H9 (cell line): ENCODE results near the gene TRIM22. TPM values are rescaled to one million over a fixed set of nuclear protein-coding genes. Genes with fewer than 3 reads are reported as not detected.
"Not testable (repeated sequence)": the region's sequence is repeated elsewhere in the genome, so short reads cannot be mapped to it uniquely, and the experiment has no call there.

ENCODE experiments used
- DNase-seq: peaks from one replicate; pipeline ENCODE4 v3.0.0-alpha.2; 2017
- H2AFZ ChIP-seq: one replicate; pipeline ENCODE4 v1.6.1; 2013; ENCODE audit warnings: mild to moderate bottlenecking, low read length, control low read depth, moderate library complexity
- H2AK5ac ChIP-seq: 2 replicates; pipeline ENCODE4 v1.6.1; 2013; ENCODE audit warnings: low read length, control low read depth, mixed read lengths; ENCODE audit not compliant: insufficient read length
- H2BK120ac ChIP-seq: one replicate; pipeline ENCODE4 v1.6.1; 2013; ENCODE audit warnings: low read depth, mild to moderate bottlenecking, low read length, control low read depth, inconsistent platforms; ENCODE audit not compliant: poor library complexity, severe bottlenecking
- H2BK12ac ChIP-seq: 2 replicates; pipeline ENCODE4 v1.6.1; 2013; ENCODE audit warnings: low read length, control low read depth, mixed read lengths, low read depth; ENCODE audit not compliant: insufficient read length
- H2BK15ac ChIP-seq: 2 replicates; pipeline ENCODE4 v1.6.1; 2013; ENCODE audit warnings: low read depth, low read length, control low read depth
- H2BK20ac ChIP-seq: one replicate; pipeline ENCODE4 v1.6.1; 2013; ENCODE audit warnings: low read depth, mild to moderate bottlenecking, low read length, control low read depth, inconsistent platforms; ENCODE audit not compliant: poor library complexity, severe bottlenecking
- H2BK5ac ChIP-seq: 2 replicates; pipeline ENCODE4 v1.6.1; 2013; ENCODE audit warnings: low read length, control low read depth, mixed read lengths; ENCODE audit not compliant: insufficient read length
- H3K14ac ChIP-seq: 2 replicates; pipeline ENCODE4 v1.6.1; 2013; ENCODE audit warnings: low read length, control low read depth; ENCODE audit not compliant: insufficient read depth
- H3K18ac ChIP-seq: 2 replicates; pipeline ENCODE4 v1.6.1; 2013; ENCODE audit warnings: low read depth, mild to moderate bottlenecking, mixed read lengths, low read length, control low read depth; ENCODE audit not compliant: insufficient read length
- H3K23ac ChIP-seq: 2 replicates; pipeline ENCODE4 v1.6.1; 2013; ENCODE audit warnings: low read length, control low read depth, mixed read lengths, low read depth; ENCODE audit not compliant: insufficient read length
- H3K23me2 ChIP-seq: 2 replicates; pipeline ENCODE4 v1.6.1; 2013; ENCODE audit warnings: low read depth, mild to moderate bottlenecking, mixed read lengths, low read length, control low read depth; ENCODE audit not compliant: insufficient read length, poor library complexity, severe bottlenecking
- H3K27ac ChIP-seq: 2 replicates; pipeline ENCODE4 v1.5.1; 2013; ENCODE audit warnings: low read length, control low read depth, mixed read lengths, low read depth; ENCODE audit not compliant: insufficient read length
- H3K27me3 ChIP-seq: 2 replicates; pipeline ENCODE4 v1.6.1; 2013; ENCODE audit warnings: low read length, control low read depth, inconsistent platforms; ENCODE audit not compliant: insufficient read depth
- H3K4ac ChIP-seq: 2 replicates; pipeline ENCODE4 v1.6.1; 2013; ENCODE audit warnings: low read depth, mild to moderate bottlenecking, control low read depth, inconsistent platforms, low read length, moderate library complexity
- H3K4me1 ChIP-seq: 2 replicates; pipeline ENCODE4 v1.6.1; 2013; ENCODE audit warnings: low read length, control low read depth, inconsistent platforms; ENCODE audit not compliant: insufficient read depth
- H3K4me2 ChIP-seq: 2 replicates; pipeline ENCODE4 v1.6.1; 2013; ENCODE audit warnings: low read length, control low read depth, mixed read lengths; ENCODE audit not compliant: insufficient read length, insufficient read depth
- H3K56ac ChIP-seq: 2 replicates; pipeline ENCODE4 v1.6.1; 2013; ENCODE audit warnings: low read depth, mild to moderate bottlenecking, mixed read lengths, low read length, control low read depth; ENCODE audit not compliant: insufficient read length
- H3K79me1 ChIP-seq: 2 replicates; pipeline ENCODE4 v1.6.1; 2013; ENCODE audit warnings: low read depth, mild to moderate bottlenecking, moderate library complexity, low read length, control low read depth, inconsistent platforms; ENCODE audit not compliant: insufficient read depth, poor library complexity, severe bottlenecking
- H3K79me2 ChIP-seq: 2 replicates; pipeline ENCODE4 v1.6.1; 2013; ENCODE audit warnings: low read length, control low read depth, inconsistent platforms; ENCODE audit not compliant: insufficient read depth
- H3K9ac ChIP-seq: 2 replicates; pipeline ENCODE4 v1.6.1; 2013; ENCODE audit warnings: low read length, control low read depth, mixed read lengths; ENCODE audit not compliant: insufficient read length; ENCODE audit errors: extremely low read depth
- H3K9me3 ChIP-seq: one replicate; pipeline ENCODE4 v1.6.1; 2013; ENCODE audit warnings: low read depth, low read length, inconsistent platforms; ENCODE audit not compliant: control insufficient read depth
- H3T11ph ChIP-seq: one replicate; pipeline ENCODE4 v1.6.1; 2013; ENCODE audit warnings: mild to moderate bottlenecking, low read length, control low read depth, inconsistent platforms
- H4K20me1 ChIP-seq: one replicate; pipeline ENCODE4 v1.6.1; 2013; ENCODE audit not compliant: control insufficient read depth, insufficient read length, insufficient read depth
- H4K5ac ChIP-seq: 2 replicates; pipeline ENCODE4 v1.6.1; 2013; ENCODE audit warnings: low read depth, mild to moderate bottlenecking, mixed read lengths, low read length, control low read depth; ENCODE audit not compliant: insufficient read length
- H4K8ac ChIP-seq: replicated peaks from 2 replicates; pipeline ENCODE4 v1.6.1; 2013; ENCODE audit warnings: low read length, control low read depth, mixed read lengths, low read depth; ENCODE audit not compliant: insufficient read length
- H4K91ac ChIP-seq: 2 replicates; pipeline ENCODE4 v1.6.1; 2013; ENCODE audit warnings: low read depth, mild to moderate bottlenecking, moderate library complexity, mixed read lengths, low read length, control low read depth; ENCODE audit not compliant: insufficient read length
- H3K27ac Mint-ChIP-seq, 3 experiments: 2 replicates in 2 of 3; 3 replicates in 1 of 3; pipeline ENCODE4 v1.8.0; 2020 to 2021; ENCODE audit warnings: mixed read lengths in 3 of 3, mild to moderate bottlenecking in 1 of 3, moderate library complexity in 1 of 3
- H3K27me3 Mint-ChIP-seq: 2 replicates; pipeline ENCODE4 v1.8.0; 2021; ENCODE audit warnings: low read depth, mild to moderate bottlenecking, moderate library complexity, mixed read lengths
- H3K36me3 Mint-ChIP-seq, 3 experiments: 2 replicates in 2 of 3; 3 replicates in 1 of 3; pipeline ENCODE4 v1.8.0; 2020 to 2021; ENCODE audit warnings: low read depth in 3 of 3, mixed read lengths in 3 of 3; ENCODE audit not compliant: insufficient read depth in 1 of 3
- H3K4me1 Mint-ChIP-seq, 2 experiments: 2 replicates each; pipeline ENCODE4 v1.8.0; 2020; ENCODE audit warnings: mixed read lengths in 2 of 2
- H3K4me3 Mint-ChIP-seq, 2 experiments: 2 replicates in 1 of 2; 3 replicates in 1 of 2; pipeline ENCODE4 v1.8.0; 2020 to 2021; ENCODE audit warnings: mild to moderate bottlenecking in 2 of 2, mixed read lengths in 2 of 2, moderate library complexity in 1 of 2
- H3K9me3 Mint-ChIP-seq, 2 experiments: 2 replicates in 1 of 2; 3 replicates in 1 of 2; pipeline ENCODE4 v1.8.0; 2020; ENCODE audit warnings: mild to moderate bottlenecking in 2 of 2, mixed read lengths in 2 of 2, moderate library complexity in 1 of 2
- CTCF ChIP-seq: fragments of 200-600 bp; sonication (generic); conservative IDR thresholded peaks from 3 replicates; pipeline ENCODE4 v1.8.0; 2021; ENCODE audit warnings: antibody characterized with exemption, mild to moderate bottlenecking
- WGBS: extraction: QIAGEN DNeasy Blood & Tissue Kit; methylation state at CpG from one replicate; pipeline ENCODE4 v1.1.7; 2013; ENCODE audit warnings: missing lambda C conversion rate, low lambda C conversion rate, mixed read lengths; ENCODE audit not compliant: insufficient read length; ENCODE audit errors: extremely low coverage; 5-methylcytosine and 5-hydroxymethylcytosine counted together
- total RNA-seq: library from RNA; stranded (reverse); gene quantifications from 2 replicates; pipeline ENCODE4 v1.2.1, GENCODE V29; 2021

The TRIM22 gene
- total RNA-seq, 1 experiment from 2014 or later = 78.6 TPM

GRCh38 chr11:5655474-5655873 is 34.1 kb upstream of the TRIM22 start:
- Histone ChIP-seq H4K8ac (no peak overlapping the region), H3T11ph (no peak overlapping the region), H4K20me1 (no peaks in the 10 kb centered on the region), H2AFZ (no peak overlapping the region), H3K4ac (no peak overlapping the region), H3K4me2 (no peak overlapping the region), H3K23me2 (no peaks in the 10 kb centered on the region), H3K27ac (no peak overlapping the region), H2AK5ac (no peak overlapping the region), H4K91ac (no peak overlapping the region), H2BK12ac (no peak overlapping the region), H2BK15ac (no peak overlapping the region), H2BK5ac (no peak overlapping the region), H4K5ac (no peak overlapping the region), H3K4me1 (no peaks in the 10 kb centered on the region), H3K18ac (no peak overlapping the region), H2BK120ac (no peak overlapping the region), H3K23ac (no peak overlapping the region), H2BK20ac (no peak overlapping the region), H3K79me1 (no peaks in the 10 kb centered on the region), H3K56ac (no peak overlapping the region), H3K79me2 (no peaks in the 10 kb centered on the region), H3K9me3 (no peaks in the 10 kb centered on the region), H3K27me3 (no peaks in the 10 kb centered on the region), H3K9ac (no peak overlapping the region), H3K14ac (no peak overlapping the region)
- no peak overlapping the region for H3K4me3 Mint-ChIP-seq
- H3K4me1 Mint-ChIP-seq = no peaks in the 10 kb centered on the region
- TF ChIP-seq CTCF = no peak
- DNase-seq = no peak
- no peaks in the 10 kb centered on the region for H3K27me3 Mint-ChIP-seq
- H3K36me3 Mint-ChIP-seq = peaks cover 2 to 8% (median 6%) of the 10 kb centered on the region in 3 experiments; a peak in 6 of 7 replicates
- no CpG with 5 or more reads among the region's 4 CpGs for WGBS
- H3K27ac Mint-ChIP-seq = no peak overlapping the region
- peaks cover 15 to 25% of the 10 kb centered on the region in 2 experiments; a peak in 4 of 5 replicates for H3K9me3 Mint-ChIP-seq

DNA sequence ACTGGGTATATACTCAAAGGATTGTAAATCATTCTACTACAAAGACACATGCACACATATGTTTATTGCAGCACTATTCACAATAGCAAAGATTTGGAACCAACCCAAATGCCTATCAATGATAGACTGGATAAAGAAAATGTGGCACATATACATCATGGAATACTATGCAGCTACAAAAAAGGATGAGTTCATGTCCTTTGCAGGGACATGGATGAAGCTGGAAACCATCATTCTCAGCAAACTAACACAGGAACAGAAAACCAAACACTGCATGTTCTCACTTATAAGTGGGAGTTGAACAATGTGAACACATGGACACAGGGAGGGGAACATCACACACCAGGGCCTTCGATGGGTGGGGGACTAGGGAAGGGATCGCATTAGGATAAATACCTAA is 32.6 kb upstream of the TRIM22 start:
- not testable (repeated sequence) for H3K18ac ChIP-seq, H3K36me3 Mint-ChIP-seq, H3K4me2 ChIP-seq, H3K14ac ChIP-seq, H3K23ac ChIP-seq, H2BK5ac ChIP-seq, H2BK120ac ChIP-seq, H3T11ph ChIP-seq, H3K9me3 ChIP-seq, H3K56ac ChIP-seq, H3K27me3 Mint-ChIP-seq, H4K5ac ChIP-seq, H4K91ac ChIP-seq, H3K27me3 ChIP-seq, H3K4me1 ChIP-seq, H3K79me2 ChIP-seq, H4K8ac ChIP-seq, H2AFZ ChIP-seq, H3K27ac Mint-ChIP-seq, H3K4me3 Mint-ChIP-seq, H3K27ac ChIP-seq, H3K4me1 Mint-ChIP-seq, H3K4ac ChIP-seq, DNase-seq, H3K79me1 ChIP-seq, H3K23me2 ChIP-seq, H2BK12ac ChIP-seq, H3K9ac ChIP-seq, H4K20me1 ChIP-seq, H2AK5ac ChIP-seq, H2BK20ac ChIP-seq, H2BK15ac ChIP-seq
- WGBS = no CpG with 5 or more reads among the region's 2 CpGs
- peaks cover 12 to 23% of the 10 kb centered on the region in 2 experiments; a peak in 4 of 5 replicates for H3K9me3 Mint-ChIP-seq
